HepG2 (cell line): ENCODE results near the gene C2CD2. TPM values are rescaled to one million over a fixed set of nuclear protein-coding genes. Genes with fewer than 3 reads are reported as not detected.

Experiments used
- ATAC-seq: fragments of 200-7000 bp; cut with Tn5 transposase; 3 replicates; pipeline ENCODE4 v1.9.1; 2020; ENCODE audit warnings: mild to moderate bottlenecking, moderate library complexity
- BruUV-seq: library from RNA; stranded (reverse); fragments of 400-500 nt; replicated peaks from 2 replicates; lab custom pipeline; 2021; lab: Mats Ljungman, UMichigan
- CTCF ChIA-PET: fragments of 300-600 bp; formaldehyde crosslinking; extraction: SDS; loops from one replicate; lab custom pipeline; 2021; ENCODE audit warnings: low total read pairs, inconsistent platforms, low intra/inter-chr PET ratio; lab: Yijun Ruan, JAX
- POLR2A ChIA-PET: fragments of 350-600 bp; sonication (Branson Sonifier 250); formaldehyde crosslinking; loops from one replicate; lab custom pipeline; 2020; ENCODE audit warnings: antibody characterized with exemption, inconsistent platforms; lab: Yijun Ruan, JAX
- DNase-seq: peaks from one replicate; pipeline ENCODE4 v3.0.0-alpha.2; 2015; ENCODE audit warnings: low spot score
- FAIRE-seq: peaks from 3 replicates; lab custom pipeline; 2011; peaks lifted over from hg19 to GRCh38; lab: Jason Lieb, UNC
- H2AFZ ChIP-seq: one replicate; pipeline ENCODE4 v1.6.1; 2011; ENCODE audit warnings: low read length, inconsistent platforms
- H3K27ac ChIP-seq: fragments of 300-600 bp; 3 replicates; pipeline ENCODE4 v1.8.0; 2011; ENCODE audit warnings: mixed run types, mild to moderate bottlenecking, mixed read lengths, low read length, inconsistent platforms; ENCODE audit not compliant: insufficient read depth; ENCODE audit errors: extremely low read length
- H3K27me3 ChIP-seq, 2 experiments: fragments of 200-600 bp in 1 of 2; 2 replicates in 1 of 2; 3 replicates in 1 of 2; pipeline versions ENCODE4 v1.6.0 to v1.8.0; 2011; ENCODE audit warnings: low read length in 2 of 2, mild to moderate bottlenecking in 2 of 2, moderate library complexity in 2 of 2, inconsistent platforms in 1 of 2; ENCODE audit not compliant: insufficient read depth in 2 of 2, control insufficient read depth in 1 of 2
- H3K36me3 ChIP-seq, 2 experiments: fragments of 200-600 bp in 1 of 2; replicated peaks in 1 of 2; 2 replicates in 1 of 2; 3 replicates in 1 of 2; pipeline versions ENCODE4 v1.5.1 to v1.8.0; 2011; ENCODE audit warnings: low read length in 2 of 2, inconsistent platforms in 1 of 2; ENCODE audit not compliant: insufficient read depth in 2 of 2, control insufficient read depth in 1 of 2
- H3K4me1 ChIP-seq: 2 replicates; pipeline ENCODE4 v1.5.1; 2012; ENCODE audit warnings: low read length, inconsistent platforms; ENCODE audit not compliant: insufficient read depth
- H3K4me2 ChIP-seq: 2 replicates; pipeline ENCODE4 v1.6.0; 2011; ENCODE audit warnings: low read depth, low read length, inconsistent platforms
- H3K4me3 ChIP-seq, 3 experiments: fragments of 200-600 bp in 1 of 3; sonication (generic), shearing (Covaris generic) in 1 of 3; replicated peaks in 1 of 3; 2 replicates each; pipeline ENCODE4 v1.5.1; 2011 to 2016; ENCODE audit warnings: low read length in 3 of 3, inconsistent platforms in 2 of 3, low read depth in 2 of 3, mild to moderate bottlenecking in 2 of 3, control low read depth in 1 of 3, mixed read lengths in 1 of 3; ENCODE audit not compliant: insufficient read depth in 1 of 3
- H3K79me2 ChIP-seq: one replicate; pipeline ENCODE4 v1.6.1; 2011; ENCODE audit warnings: low read length, inconsistent platforms; ENCODE audit not compliant: insufficient read depth
- H3K9ac ChIP-seq: 2 replicates; pipeline ENCODE4 v1.6.0; 2011; ENCODE audit warnings: mild to moderate bottlenecking, low read depth, low read length, inconsistent platforms; ENCODE audit not compliant: insufficient read depth
- H3K9me3 ChIP-seq: 2 replicates; pipeline ENCODE4 v1.5.1; 2012; ENCODE audit warnings: mild to moderate bottlenecking, low read length
- H4K20me1 ChIP-seq: 2 replicates; pipeline ENCODE4 v1.6.0; 2011; ENCODE audit warnings: inconsistent platforms, mild to moderate bottlenecking, low read length, moderate library complexity; ENCODE audit not compliant: insufficient read depth
- GATAD2A ChIP-seq: IDR thresholded peaks from 2 replicates; pipeline ENCODE4 v1.6.1; 2016
- HNF4A ChIP-seq: sonication (generic); formaldehyde crosslinking; IDR thresholded peaks from 2 replicates; pipeline ENCODE4 v1.4.0; 2020; ENCODE audit warnings: missing genetic modification reagents
- MED1 ChIP-seq: sonication (generic); formaldehyde crosslinking; IDR thresholded peaks from 2 replicates; pipeline ENCODE4 v1.4.0; 2020; ENCODE audit warnings: missing genetic modification reagents
- ZNF337 ChIP-seq: sonication (generic); formaldehyde crosslinking; IDR thresholded peaks from 2 replicates; pipeline ENCODE4 v1.5.1; 2020; ENCODE audit warnings: missing genetic modification reagents, low read depth, mild to moderate bottlenecking, borderline replicate concordance
- ZNF607 ChIP-seq: sonication (generic); formaldehyde crosslinking; IDR thresholded peaks from 2 replicates; pipeline ENCODE4 v1.5.1; 2020; ENCODE audit warnings: missing genetic modification reagents, mild to moderate bottlenecking, borderline replicate concordance
- ZNF841 ChIP-seq: sonication (generic); formaldehyde crosslinking; IDR thresholded peaks from 2 replicates; pipeline ENCODE4 v1.8.1; 2023; ENCODE audit warnings: missing genetic modification reagents, borderline replicate concordance
- ZNF878 ChIP-seq: sonication (generic); formaldehyde crosslinking; IDR thresholded peaks from 2 replicates; pipeline ENCODE4 v1.8.1; 2023; ENCODE audit warnings: mild to moderate bottlenecking, missing genetic modification reagents, moderate library complexity
- WGBS: methylation state at CpG from one replicate; pipeline ENCODE4 v1.1.6; 2017; ENCODE audit warnings: low lambda C conversion rate; 5-methylcytosine and 5-hydroxymethylcytosine counted together
- in situ Hi-C: cut with HindIII; loops from 2 replicates; pipeline ENCODE4 v1.10.0; 2017; ENCODE audit warnings: low pct_unique_long_range_greater_than_20kb; ENCODE audit not compliant: extremely low pct_ligation_motif_present
- intact Hi-C: fragments of 100-400 bp; cut with micrococcal nuclease; formaldehyde crosslinking; loops from one replicate; pipeline ENCODE4 v1.10.0; 2022; ENCODE audit not compliant: unreplicated experiment
- polyA plus RNA-seq, 8 experiments: library from polyadenylated mRNA; depleted of rRNA in 3 of 8; stranded (reverse) in 7 of 8; unstranded in 1 of 8; fragments of >200 nt; fragmentation: Illumina TruSeq in 4 of 8; extraction: Trizol in 4 of 8; gene quantifications; 2 replicates each; pipeline versions ENCODE4 v1.2.1 to v1.2.3, GENCODE V29; 2011 to 2016; ENCODE audit warnings: low read depth in 4 of 8, missing spikeins in 1 of 8, mixed read lengths in 1 of 8; ENCODE audit not compliant: insufficient read depth in 1 of 8
- total RNA-seq, 5 experiments: library from RNA; depleted of rRNA; stranded (reverse); fragments of >200 nt; fragmentation: Illumina TruSeq; extraction: Trizol; gene quantifications; 2 replicates each; pipeline ENCODE4 v1.2.3, GENCODE V29; 2016; ENCODE audit warnings: low read depth in 1 of 5
- TF ChIP-seq, protein P1 (sequence below): sonication (generic); formaldehyde crosslinking; IDR thresholded peaks from 2 replicates; pipeline ENCODE4 v1.9.0; 2022; ENCODE audit warnings: missing genetic modification reagents, mild to moderate bottlenecking, borderline replicate concordance
- TF ChIP-seq, protein P2 (sequence below): IDR thresholded peaks from 2 replicates; pipeline ENCODE4 v1.4.0; 2020; ENCODE audit warnings: mild to moderate bottlenecking, missing genetic modification reagents
- TF ChIP-seq, protein P3 (sequence below): sonication (generic); formaldehyde crosslinking; IDR thresholded peaks from 2 replicates; pipeline ENCODE4 v1.9.0; 2021; ENCODE audit warnings: mild to moderate bottlenecking, missing genetic modification reagents

C2CD2 gene
- total and polyA plus RNA-seq, 2 of the 13 experiments (the other 11 are each of a cell fraction or from before 2014, with no cell fraction given) = 12.5 to 19.7 TPM

DNA sequence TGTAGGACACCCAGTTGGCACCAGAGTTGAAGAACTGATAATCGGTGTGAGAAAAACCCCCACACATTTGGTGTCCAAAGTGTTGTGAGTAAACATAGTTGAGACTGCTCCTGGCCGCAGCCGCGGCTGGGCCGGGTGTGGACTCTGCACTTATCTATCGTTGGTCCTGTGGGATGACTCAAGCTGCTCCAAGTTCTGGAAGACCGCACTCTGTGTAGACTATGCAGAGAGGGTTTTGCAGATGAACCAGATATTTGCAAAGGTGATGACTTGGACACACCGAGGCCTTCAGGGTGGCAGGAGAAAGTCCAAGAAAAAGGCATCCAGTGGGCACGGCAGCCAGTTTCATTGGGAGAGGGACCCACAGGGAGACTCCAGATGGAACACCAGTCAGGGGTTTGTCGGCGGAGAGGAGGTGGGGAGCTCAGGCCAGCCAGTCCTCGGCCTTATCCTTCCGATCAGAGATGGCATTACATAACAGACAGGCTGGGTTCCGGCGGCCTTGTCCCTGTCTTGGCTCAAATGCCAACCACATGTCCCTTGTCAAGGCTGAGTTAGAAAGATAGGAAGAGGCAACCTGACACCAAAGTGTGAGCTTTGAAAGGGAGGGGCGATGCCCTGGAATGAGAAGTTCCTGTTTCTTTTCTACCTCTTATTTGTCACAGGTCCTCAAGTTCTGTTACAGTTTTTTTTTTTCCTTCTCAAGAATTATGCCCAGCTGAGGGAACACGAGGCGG, 21.1 kb downstream of the C2CD2 start:
- H3K27ac ChIP-seq = peak overlapping the region; percentile 52
- H2AFZ ChIP-seq = no peak overlapping the region
- no peaks in the 10 kb centered on the region for H3K9me3 ChIP-seq
- peak overlapping the region; percentile 3 to 59 (median 24); a peak in 5 of 6 replicates for H3K4me3 ChIP-seq
- peak; percentile 86 for FAIRE-seq
- DNase-seq = peak; percentile 77
- H3K9ac ChIP-seq = peak overlapping the region; percentile 28; the same call in 1 of the 2 replicates
- no peaks in the 10 kb centered on the region; a peak in 1 of 5 replicates for H3K36me3 ChIP-seq
- peak; percentile 98 for ATAC-seq
- peaks cover 45% of the 10 kb centered on the region for H3K4me1 ChIP-seq
- intact Hi-C loops (loop anchor here (2.0 kb wide), 1 partner anchor 24 kb away; no protein-coding TSS in a partner anchor), in situ Hi-C loops (no loop called here)
- POLR2A ChIA-PET = interaction anchor here (0.5 to 2.8 kb wide), 7 partner anchors 19 to 77 kb away, joined by 3 to 14 read pairs (median 3); partner anchors contain the start of genes PRDM15 and ZBTB21
- no peaks in the 10 kb centered on the region for H4K20me1 ChIP-seq
- WGBS = 13% methylated on average over 10 of the region's 18 CpGs
- BruUV-seq = no TSS peak
- no peaks in the 10 kb centered on the region for H3K27me3 ChIP-seq
- CTCF ChIA-PET = no interaction called here
- H3K4me2 ChIP-seq = peak overlapping the region; percentile 71
- peaks cover 7% of the 10 kb centered on the region for H3K79me2 ChIP-seq
- TF ChIP-seq HNF4A (CRISPR knock-in tag) (peak; percentile 80), ZNF607 (CRISPR knock-in tag) (0 out of 2 replicates have a peak, but pooled peaks have one; percentile 49), ZNF878 (no peak), ZNF841 (CRISPR knock-in tag) (no peak), MED1 (CRISPR knock-in tag) (peak; percentile 11; the same call in 1 of the 2 replicates), ZNF337 (no peak), GATAD2A (peak; percentile 47; the same call in 1 of the 2 replicates)
- TF ChIP-seq, protein P1, sequence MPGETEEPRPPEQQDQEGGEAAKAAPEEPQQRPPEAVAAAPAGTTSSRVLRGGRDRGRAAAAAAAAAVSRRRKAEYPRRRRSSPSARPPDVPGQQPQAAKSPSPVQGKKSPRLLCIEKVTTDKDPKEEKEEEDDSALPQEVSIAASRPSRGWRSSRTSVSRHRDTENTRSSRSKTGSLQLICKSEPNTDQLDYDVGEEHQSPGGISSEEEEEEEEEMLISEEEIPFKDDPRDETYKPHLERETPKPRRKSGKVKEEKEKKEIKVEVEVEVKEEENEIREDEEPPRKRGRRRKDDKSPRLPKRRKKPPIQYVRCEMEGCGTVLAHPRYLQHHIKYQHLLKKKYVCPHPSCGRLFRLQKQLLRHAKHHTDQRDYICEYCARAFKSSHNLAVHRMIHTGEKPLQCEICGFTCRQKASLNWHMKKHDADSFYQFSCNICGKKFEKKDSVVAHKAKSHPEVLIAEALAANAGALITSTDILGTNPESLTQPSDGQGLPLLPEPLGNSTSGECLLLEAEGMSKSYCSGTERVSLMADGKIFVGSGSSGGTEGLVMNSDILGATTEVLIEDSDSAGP (CRISPR knock-in tag) = peak; percentile 45; the same call in 1 of the 2 replicates
- TF ChIP-seq, protein P2, sequence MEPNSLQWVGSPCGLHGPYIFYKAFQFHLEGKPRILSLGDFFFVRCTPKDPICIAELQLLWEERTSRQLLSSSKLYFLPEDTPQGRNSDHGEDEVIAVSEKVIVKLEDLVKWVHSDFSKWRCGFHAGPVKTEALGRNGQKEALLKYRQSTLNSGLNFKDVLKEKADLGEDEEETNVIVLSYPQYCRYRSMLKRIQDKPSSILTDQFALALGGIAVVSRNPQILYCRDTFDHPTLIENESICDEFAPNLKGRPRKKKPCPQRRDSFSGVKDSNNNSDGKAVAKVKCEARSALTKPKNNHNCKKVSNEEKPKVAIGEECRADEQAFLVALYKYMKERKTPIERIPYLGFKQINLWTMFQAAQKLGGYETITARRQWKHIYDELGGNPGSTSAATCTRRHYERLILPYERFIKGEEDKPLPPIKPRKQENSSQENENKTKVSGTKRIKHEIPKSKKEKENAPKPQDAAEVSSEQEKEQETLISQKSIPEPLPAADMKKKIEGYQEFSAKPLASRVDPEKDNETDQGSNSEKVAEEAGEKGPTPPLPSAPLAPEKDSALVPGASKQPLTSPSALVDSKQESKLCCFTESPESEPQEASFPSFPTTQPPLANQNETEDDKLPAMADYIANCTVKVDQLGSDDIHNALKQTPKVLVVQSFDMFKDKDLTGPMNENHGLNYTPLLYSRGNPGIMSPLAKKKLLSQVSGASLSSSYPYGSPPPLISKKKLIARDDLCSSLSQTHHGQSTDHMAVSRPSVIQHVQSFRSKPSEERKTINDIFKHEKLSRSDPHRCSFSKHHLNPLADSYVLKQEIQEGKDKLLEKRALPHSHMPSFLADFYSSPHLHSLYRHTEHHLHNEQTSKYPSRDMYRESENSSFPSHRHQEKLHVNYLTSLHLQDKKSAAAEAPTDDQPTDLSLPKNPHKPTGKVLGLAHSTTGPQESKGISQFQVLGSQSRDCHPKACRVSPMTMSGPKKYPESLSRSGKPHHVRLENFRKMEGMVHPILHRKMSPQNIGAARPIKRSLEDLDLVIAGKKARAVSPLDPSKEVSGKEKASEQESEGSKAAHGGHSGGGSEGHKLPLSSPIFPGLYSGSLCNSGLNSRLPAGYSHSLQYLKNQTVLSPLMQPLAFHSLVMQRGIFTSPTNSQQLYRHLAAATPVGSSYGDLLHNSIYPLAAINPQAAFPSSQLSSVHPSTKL = peak; percentile 56
- TF ChIP-seq, protein P3, sequence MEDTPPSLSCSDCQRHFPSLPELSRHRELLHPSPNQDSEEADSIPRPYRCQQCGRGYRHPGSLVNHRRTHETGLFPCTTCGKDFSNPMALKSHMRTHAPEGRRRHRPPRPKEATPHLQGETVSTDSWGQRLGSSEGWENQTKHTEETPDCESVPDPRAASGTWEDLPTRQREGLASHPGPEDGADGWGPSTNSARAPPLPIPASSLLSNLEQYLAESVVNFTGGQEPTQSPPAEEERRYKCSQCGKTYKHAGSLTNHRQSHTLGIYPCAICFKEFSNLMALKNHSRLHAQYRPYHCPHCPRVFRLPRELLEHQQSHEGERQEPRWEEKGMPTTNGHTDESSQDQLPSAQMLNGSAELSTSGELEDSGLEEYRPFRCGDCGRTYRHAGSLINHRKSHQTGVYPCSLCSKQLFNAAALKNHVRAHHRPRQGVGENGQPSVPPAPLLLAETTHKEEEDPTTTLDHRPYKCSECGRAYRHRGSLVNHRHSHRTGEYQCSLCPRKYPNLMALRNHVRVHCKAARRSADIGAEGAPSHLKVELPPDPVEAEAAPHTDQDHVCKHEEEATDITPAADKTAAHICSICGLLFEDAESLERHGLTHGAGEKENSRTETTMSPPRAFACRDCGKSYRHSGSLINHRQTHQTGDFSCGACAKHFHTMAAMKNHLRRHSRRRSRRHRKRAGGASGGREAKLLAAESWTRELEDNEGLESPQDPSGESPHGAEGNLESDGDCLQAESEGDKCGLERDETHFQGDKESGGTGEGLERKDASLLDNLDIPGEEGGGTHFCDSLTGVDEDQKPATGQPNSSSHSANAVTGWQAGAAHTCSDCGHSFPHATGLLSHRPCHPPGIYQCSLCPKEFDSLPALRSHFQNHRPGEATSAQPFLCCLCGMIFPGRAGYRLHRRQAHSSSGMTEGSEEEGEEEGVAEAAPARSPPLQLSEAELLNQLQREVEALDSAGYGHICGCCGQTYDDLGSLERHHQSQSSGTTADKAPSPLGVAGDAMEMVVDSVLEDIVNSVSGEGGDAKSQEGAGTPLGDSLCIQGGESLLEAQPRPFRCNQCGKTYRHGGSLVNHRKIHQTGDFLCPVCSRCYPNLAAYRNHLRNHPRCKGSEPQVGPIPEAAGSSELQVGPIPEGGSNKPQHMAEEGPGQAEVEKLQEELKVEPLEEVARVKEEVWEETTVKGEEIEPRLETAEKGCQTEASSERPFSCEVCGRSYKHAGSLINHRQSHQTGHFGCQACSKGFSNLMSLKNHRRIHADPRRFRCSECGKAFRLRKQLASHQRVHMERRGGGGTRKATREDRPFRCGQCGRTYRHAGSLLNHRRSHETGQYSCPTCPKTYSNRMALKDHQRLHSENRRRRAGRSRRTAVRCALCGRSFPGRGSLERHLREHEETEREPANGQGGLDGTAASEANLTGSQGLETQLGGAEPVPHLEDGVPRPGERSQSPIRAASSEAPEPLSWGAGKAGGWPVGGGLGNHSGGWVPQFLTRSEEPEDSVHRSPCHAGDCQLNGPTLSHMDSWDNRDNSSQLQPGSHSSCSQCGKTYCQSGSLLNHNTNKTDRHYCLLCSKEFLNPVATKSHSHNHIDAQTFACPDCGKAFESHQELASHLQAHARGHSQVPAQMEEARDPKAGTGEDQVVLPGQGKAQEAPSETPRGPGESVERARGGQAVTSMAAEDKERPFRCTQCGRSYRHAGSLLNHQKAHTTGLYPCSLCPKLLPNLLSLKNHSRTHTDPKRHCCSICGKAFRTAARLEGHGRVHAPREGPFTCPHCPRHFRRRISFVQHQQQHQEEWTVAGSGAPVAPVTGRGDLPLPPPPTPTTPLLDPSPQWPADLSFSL (CRISPR knock-in tag) = 0 out of 2 replicates have a peak, but pooled peaks have one; percentile 21
